ENCODE measurements around the gene FAM89A. TPM values are rescaled to one million over a fixed set of nuclear protein-coding genes. Genes with fewer than 3 reads are reported as not detected.
A peak's percentile ranks its signal among the peaks of the same experiment; 100 is the strongest.
"Not testable (repeated sequence)": the region's sequence is repeated elsewhere in the genome, so short reads cannot be mapped to it uniquely, and the experiment has no call there.

The FAM89A gene
- total RNA-seq, 1 donor from 2014 or later = 6.7 TPM

- DNase-seq = no peak
These were observed 15.2 kb upstream of the FAM89A start for GRCh38 chr1:231055271-231055670.

GRCh38 chr1:231053493-231054162 lies 13.6 kb upstream of the FAM89A start:
- peak; percentile 31 for DNase-seq

GRCh38 chr1:231052777-231053176 lies 12.7 kb upstream of the FAM89A start:
- no peak for DNase-seq

DNA sequence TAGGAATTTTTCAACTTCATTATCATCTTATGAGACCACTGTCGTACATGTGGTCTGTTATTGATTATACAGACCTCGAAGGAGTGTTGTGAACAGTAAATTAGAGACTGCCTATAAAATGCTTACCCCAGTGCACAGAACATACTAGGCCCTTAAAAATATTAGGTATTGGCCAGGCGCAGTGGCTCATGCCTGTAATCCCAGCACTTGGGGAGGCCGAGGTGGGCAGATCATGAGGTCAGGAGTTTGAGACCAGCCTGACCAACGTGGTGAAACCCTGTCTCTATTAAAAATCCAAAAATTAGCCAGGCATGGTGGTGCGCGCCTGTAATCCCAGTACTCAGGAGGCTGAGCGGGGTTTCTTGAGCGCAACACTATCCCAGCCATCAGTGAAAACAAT lies 10.9 kb upstream of the FAM89A start:
- not testable (repeated sequence) for DNase-seq

DNA sequence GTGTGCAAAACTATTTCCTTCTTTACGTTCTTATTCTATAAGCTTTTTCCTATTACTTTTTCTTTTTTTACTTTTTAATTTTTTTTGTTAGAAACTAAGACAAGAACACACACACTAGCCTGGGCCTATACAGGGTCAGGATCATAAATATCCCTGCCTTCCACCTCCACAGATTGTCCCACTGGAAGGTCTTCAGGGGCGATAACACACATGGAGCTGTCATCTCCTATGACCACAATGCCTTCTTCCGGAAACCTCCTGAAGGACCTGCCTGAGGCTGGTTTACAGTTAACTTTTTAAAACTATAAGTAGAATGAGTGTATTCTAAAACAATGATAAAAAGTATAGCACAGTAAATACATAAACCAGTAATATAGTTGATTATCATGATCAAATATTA lies 10.3 kb upstream of the FAM89A start:
- no peak for DNase-seq

DNA sequence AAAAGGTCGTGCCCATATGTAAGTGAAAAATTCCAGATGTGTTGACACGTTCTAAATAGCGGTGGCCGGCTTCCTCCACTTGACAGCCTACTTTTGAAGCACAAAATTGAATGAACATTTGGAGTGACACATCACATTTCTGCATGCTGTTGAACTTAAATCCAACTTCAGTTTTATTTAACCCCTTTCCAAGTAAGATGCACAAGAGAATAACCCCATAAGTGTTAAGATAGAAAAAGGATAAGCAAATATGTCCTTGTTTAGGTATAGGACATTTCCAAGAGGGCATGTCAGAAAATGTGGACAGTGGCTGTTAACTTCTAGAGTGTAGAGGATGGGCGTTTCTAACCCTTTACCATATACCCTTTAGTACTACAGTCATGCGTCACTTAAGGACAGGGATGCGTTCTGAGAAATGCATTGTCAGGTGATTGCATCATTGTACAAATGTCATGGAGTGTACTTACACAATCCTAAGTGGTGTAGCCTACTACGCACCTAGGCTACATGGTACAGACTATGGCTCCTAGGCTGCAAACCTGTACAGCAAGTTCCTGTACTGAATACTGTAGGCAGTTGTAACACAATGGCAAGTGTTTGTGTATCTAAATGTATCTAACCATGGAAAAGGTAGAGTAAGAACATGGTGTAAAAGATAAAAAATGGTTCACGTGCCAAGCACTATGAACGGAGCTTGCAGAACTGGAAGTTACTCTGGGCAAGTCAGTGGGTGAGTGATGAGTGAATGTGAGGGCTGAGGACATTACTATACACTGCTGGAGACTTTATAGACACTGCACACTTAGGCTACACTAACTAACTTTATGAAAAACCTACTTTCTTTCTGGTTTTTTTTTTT lies 9.3 kb upstream of the FAM89A start:
- no peak for DNase-seq

DNA sequence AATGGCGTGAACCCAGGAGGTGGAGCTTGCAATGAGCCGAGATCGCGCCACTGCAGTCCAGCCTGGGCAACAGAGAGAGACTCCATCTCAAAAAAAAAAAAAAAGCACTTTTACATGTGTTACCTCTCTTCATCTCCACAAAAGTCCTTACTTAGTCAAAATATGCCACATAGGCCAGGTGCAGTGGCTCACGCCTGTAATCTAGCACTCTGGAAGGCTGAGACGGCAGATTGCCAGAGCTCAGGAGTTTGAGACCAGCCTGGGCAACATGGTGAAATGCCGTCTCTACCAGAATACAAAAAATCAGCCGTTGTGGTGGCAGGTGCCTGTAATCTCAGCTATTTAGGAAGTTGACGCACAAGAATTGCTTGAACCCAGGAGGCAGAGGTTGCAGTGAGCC lies 8.4 kb upstream of the FAM89A start:
- not testable (repeated sequence) for DNase-seq

DNA sequence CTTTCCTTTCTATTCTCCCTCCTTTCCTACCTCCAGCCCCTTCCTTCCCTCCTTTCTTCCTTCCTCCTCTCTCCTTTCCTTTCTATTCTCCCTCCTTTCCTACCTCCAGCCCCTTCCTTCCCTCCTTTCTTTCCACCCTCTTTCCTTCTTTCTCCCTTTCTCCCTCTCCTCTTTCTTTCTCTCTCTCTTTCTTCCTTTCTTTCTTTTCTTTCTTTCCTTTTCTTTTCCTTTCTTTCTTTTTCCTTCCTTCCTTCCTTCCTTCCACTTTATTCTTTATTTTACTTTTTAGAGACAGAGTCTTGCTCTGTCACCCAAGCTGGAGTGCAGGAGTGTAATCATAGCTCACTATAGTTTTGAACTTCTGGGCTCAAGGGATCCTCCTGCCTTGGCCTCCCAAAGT lies 7.5 kb upstream of the FAM89A start:
- not testable (repeated sequence) for DNase-seq

GRCh38 chr1:231046730-231047395 lies 6.8 kb upstream of the FAM89A start:
- DNase-seq = no peak

DNA sequence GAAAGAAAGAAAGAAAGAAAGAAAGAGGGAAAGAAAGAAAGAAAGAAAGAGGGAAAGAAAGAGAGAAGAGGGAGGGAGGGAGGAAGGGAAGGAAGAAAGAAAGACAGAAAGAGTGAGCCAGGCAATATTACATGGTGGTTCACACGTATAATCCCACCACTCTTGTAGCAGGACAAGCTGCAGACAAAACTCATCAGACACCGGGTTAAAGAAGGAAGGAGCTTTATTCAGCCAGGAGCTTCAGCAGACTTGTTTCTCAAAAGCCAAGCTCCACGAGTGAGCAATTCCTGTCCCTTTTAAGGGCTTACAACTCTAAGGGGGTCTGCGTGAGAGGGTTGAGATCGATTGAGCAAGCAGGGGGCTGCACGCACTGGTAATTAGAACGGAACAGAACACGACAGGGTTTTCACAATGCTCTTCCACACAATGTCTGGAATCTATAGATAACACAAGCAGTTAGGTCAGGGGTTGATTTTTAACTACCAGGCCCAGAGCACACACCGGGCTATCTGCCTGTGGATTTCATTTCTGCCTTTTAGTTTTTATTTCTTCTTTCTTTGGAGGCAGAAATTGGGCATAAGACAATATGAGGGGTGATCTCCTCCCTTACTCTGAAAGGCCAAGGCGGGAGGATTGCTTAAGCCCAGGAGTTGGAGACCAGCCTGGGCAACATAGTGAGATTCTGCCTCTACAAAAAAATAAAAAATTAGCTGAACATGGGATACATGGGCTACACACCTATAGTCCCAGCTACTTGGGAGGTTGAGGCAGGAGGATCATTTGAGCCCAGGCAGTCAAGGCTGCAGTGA lies 6.1 kb upstream of the FAM89A start:
- not testable (repeated sequence) for DNase-seq

- DNase-seq = no peak
These were observed 5.2 kb upstream of the FAM89A start for GRCh38 chr1:231045286-231045685.

- DNase-seq = no peak
These were observed 4.5 kb upstream of the FAM89A start for GRCh38 chr1:231044588-231044987.

DNA sequence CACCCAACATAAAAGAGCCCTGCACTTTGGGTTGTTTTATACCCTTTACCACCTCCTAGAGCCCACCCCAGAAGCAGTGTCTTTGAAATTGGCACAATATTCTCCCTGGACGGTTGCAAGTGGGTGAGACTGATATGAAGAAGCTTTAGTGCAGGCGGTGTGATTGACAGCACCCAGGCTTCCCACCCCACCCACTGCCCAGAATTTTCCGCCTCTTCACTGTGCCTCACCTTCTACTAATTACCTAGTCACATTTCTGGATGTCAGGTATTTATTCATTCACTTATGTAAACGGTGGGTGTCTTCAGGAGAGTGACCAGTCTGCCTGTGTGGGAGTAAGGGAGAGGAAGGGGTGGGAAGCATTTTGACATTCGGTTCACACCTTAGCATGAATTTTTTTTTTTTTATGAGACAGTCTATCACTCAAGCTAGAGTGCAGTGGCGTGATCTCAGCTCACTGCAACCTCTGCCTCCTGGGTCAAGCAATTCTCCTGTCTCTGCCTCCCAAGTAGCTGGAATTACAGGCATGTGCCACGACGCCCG lies 1.7 kb upstream of the FAM89A start:
- DNase-seq = no peak

DNA sequence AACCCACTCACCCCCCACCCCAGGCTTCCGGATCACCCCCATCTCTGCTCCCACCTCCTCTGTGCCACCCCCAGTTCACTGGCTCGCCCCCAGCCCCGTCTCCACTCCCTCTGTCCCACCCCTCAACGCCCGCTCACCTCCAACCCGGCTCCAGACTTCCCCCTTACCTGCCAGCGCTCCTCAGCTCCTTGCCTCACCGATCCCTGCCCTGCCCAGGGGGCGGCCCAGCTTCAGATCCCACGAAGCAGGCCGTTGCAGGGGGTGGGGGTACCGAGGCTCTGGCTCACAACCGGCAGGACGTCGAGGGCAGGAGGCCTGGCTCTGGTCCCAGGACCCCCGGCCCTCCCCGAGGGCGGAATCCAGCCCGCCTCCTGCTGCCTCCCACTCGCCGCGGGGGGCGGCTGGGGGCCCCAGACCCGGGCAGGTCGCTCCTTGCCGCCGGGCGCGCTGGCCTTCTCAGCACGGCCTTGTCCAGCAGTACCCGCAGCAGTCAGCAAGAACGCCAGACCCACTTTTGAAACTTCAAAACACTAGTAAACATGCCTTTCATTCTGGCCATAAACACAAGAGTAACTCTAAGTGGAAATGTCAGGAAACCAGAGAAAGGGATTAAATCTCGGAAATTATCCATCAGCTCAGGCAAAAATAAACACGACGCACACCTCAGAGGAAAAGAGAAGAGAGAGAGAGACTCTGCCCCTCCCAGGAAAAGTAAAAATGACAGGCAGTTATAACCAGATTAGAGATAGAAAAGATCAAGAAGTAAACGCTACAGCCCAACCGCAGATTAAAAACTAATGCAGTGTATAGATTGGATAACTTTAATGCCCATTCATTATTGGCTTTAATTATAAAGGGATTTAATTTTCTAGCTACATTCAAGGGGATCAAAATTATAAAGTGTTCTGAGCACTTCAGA lies 1.0 kb upstream of the FAM89A start:
- DNase-seq = no peak

GRCh38 chr1:231039161-231040018 lies 664 bp downstream of the FAM89A start:
- DNase-seq = no peak

DNA sequence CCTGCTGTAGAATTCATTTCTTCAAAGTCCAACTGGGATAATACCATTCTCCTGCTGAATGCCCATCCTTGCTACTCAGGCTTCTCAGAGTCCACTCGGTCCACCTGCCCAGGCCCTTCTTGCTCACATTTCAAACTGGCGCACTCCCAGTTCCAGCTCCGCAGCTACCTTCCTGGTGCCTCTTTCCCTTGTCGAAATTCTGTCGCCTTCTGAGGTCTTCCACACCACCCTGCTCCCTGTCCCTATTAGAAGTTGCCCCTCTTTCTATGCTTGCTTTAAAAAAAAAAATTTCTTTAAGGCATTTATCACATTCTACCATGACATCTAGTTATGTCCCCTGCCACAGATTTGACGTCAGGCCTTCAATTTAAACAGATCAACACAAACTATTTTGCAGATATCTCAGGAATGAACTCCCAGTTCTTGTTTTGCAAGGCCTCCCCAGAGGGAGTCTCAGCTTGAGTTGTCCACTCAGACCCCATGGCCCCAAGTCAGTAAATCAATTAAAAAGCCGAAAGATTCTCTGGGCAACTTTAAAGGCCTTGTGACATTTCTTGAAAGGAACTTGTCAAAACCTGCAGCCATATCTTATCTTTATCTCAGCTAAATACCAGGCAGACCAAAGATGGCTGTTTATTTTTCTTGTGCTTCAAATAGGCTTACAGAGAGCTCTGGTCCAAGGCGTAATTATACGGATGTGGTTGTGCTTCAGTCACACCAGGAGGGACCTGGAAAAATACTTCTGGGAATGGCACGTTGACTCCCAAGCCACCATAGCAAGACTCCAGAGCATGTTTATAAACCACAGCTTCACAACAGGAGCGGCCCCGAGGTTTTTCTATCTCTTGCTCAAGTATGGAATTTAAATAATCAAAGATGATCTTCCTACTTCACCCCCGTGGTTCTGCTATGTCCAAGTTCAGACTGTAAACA lies 2.2 kb downstream of the FAM89A start:
- DNase-seq = no peak

DNA sequence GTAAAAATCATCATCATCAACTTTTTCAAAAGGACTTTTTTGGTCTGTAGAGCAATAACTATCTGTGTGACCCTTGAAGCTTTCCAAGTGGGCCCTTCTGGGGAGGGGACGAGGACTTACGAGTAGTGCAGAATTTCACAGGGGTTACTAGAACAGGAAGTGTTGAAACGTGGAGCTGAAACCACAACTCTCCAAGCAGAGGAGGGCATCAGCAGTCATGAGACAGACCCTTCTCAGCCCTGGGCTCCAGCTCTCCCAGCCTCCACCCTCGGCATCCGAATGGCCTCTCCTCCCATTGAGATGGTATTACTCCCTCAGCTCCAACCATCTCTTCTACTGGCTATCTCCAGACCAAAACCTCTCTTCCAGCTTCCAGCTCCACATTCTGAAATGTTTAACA lies 3.6 kb downstream of the FAM89A start:
- no peak for DNase-seq

GRCh38 chr1:231035799-231036198 lies 4.3 kb downstream of the FAM89A start:
- DNase-seq = no peak

GRCh38 chr1:231032963-231033362 lies 7.1 kb downstream of the FAM89A start:
- DNase-seq = no peak

All from occipital lobe (tissue), 2 donors.